GM12872 (cell line): Measurements from ENCODE around the gene OPCML.

Source experiments
- CTCF ChIP-seq: IDR thresholded peaks from 3 replicates; pipeline ENCODE4 v1.5.1; 2011; ENCODE audit warnings: low read depth, mild to moderate bottlenecking, low read length, moderate library complexity; ENCODE audit not compliant: insufficient read depth

OPCML gene

GRCh38 chr11:133492895-133493294, 39.4 kb downstream of the OPCML start:
- TF ChIP-seq CTCF, result no peak

GRCh38 chr11:133491680-133492383, 40.5 kb downstream of the OPCML start:
- no peak for TF ChIP-seq CTCF

- no peak for TF ChIP-seq CTCF
These were observed 51.6 kb downstream of the OPCML start for GRCh38 chr11:133480722-133481121.

- no peak for TF ChIP-seq CTCF
These were observed 53.1 kb downstream of the OPCML start for GRCh38 chr11:133479209-133479608.

- no peak for TF ChIP-seq CTCF
These were observed 55.1 kb downstream of the OPCML start for GRCh38 chr11:133477251-133477625.

GRCh38 chr11:133476570-133477250, 55.6 kb downstream of the OPCML start:
- TF ChIP-seq CTCF, result no peak

- TF ChIP-seq CTCF, result no peak
These were observed 57.8 kb downstream of the OPCML start for GRCh38 chr11:133474461-133474860.
